Mesendoderm (in vitro differentiated cells): ENCODE data around the gene CMPK1.

Source experiments
- DNase-seq: peaks from one replicate; pipeline ENCODE4 v3.0.0; 2013
- H2AK5ac ChIP-seq: 2 replicates; pipeline ENCODE4 v1.6.1; 2013; ENCODE audit warnings: low read length, inconsistent platforms
- H2BK120ac ChIP-seq: 2 replicates; pipeline ENCODE4 v1.6.1; 2013; ENCODE audit warnings: low read depth, mild to moderate bottlenecking, low read length, moderate library complexity, mixed read lengths
- H2BK15ac ChIP-seq: replicated peaks from 2 replicates; pipeline ENCODE4 v1.6.1; 2013; ENCODE audit warnings: low read depth, mild to moderate bottlenecking, moderate library complexity
- H2BK5ac ChIP-seq: 2 replicates; pipeline ENCODE4 v1.6.1; 2013; ENCODE audit warnings: low read length, inconsistent platforms
- H3K18ac ChIP-seq: 2 replicates; pipeline ENCODE4 v1.6.1; 2013; ENCODE audit warnings: mild to moderate bottlenecking, low read length, mixed read lengths
- H3K23ac ChIP-seq: one replicate; pipeline ENCODE4 v1.6.1; 2013; ENCODE audit warnings: low read length
- H3K27ac ChIP-seq: 2 replicates; pipeline ENCODE4 v1.5.1; 2013; ENCODE audit warnings: low read depth, mild to moderate bottlenecking, inconsistent platforms, low read length, moderate library complexity
- H3K27me3 ChIP-seq: 2 replicates; pipeline ENCODE4 v1.6.1; 2013; ENCODE audit warnings: low read length, control low read depth, mild to moderate bottlenecking, inconsistent platforms; ENCODE audit not compliant: insufficient read depth, poor library complexity
- H3K36me3 ChIP-seq: 2 replicates; pipeline ENCODE4 v1.6.1; 2013; ENCODE audit warnings: low read length, inconsistent platforms; ENCODE audit not compliant: control insufficient read depth, insufficient read depth
- H3K4ac ChIP-seq: one replicate; pipeline ENCODE4 v1.6.1; 2013; ENCODE audit warnings: low read depth, mild to moderate bottlenecking, low read length, moderate library complexity
- H3K4me1 ChIP-seq: 2 replicates; pipeline ENCODE4 v1.6.1; 2013; ENCODE audit warnings: low read depth, low read length, inconsistent platforms; ENCODE audit not compliant: control insufficient read depth
- H3K4me2 ChIP-seq: 2 replicates; pipeline ENCODE4 v1.6.1; 2013; ENCODE audit warnings: low read length
- H3K4me3 ChIP-seq: 2 replicates; pipeline ENCODE4 v1.5.1; 2013; ENCODE audit warnings: mild to moderate bottlenecking, low read length
- H3K56ac ChIP-seq: one replicate; pipeline ENCODE4 v1.6.1; 2013; ENCODE audit warnings: low read length
- H3K79me1 ChIP-seq: 2 replicates; pipeline ENCODE4 v1.6.1; 2013; ENCODE audit warnings: low read length, inconsistent platforms
- H3K79me2 ChIP-seq: 2 replicates; pipeline ENCODE4 v1.6.1; 2013; ENCODE audit warnings: mild to moderate bottlenecking, low read length; ENCODE audit not compliant: control insufficient read depth, insufficient read depth
- H3K9ac ChIP-seq: 2 replicates; pipeline ENCODE4 v1.6.1; 2013; ENCODE audit warnings: low read length, inconsistent platforms
- H4K5ac ChIP-seq: one replicate; pipeline ENCODE4 v1.6.1; 2013; ENCODE audit warnings: low read length
- H4K8ac ChIP-seq: one replicate; pipeline ENCODE4 v1.6.1; 2013; ENCODE audit warnings: low read depth, mild to moderate bottlenecking, control low read depth, low read length, moderate library complexity
- WGBS: extraction: QIAGEN DNeasy Blood & Tissue Kit; methylation state at CpG from one replicate; pipeline ENCODE4 v1.1.7; 2013; ENCODE audit warnings: low lambda C conversion rate, missing lambda C conversion rate; ENCODE audit not compliant: insufficient coverage; ENCODE audit errors: extremely low coverage; 5-methylcytosine and 5-hydroxymethylcytosine counted together

The CMPK1 gene

DNA sequence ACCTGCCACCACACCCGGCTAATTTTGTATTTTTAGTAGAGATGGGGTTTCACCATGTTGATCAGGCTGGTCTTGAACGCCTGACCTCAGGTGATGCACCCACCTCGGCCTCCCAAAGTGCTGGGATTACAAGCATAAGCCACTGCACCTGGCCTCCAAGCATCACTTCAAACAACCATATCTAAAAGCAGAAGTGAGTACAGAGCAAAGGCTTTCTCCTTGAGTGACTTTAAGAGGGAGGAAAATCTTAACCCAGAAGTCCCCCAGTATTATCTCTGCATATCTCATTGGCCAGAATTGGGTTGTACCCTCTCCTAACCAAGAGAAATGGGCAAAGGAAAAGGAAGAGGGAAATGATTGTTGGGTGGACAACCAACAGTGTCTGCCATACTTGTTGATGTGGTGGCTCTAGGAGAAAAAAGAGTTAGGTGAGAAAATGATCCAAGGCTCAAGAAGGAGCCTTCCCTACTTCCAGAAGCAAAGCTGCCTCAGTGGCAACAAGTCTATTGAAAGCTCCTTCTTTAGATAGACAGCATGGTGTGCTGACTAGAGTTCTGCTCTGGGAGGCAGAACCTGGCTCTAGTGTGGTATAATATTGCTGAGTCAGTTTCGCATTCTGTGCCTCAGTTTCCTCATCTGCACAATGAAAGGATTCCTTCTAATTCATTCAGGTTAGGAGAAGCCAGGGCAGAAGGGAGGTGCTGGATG is 65.7 kb downstream of the CMPK1 start:
- no peaks in the 10 kb centered on the region for H3K36me3 ChIP-seq
- DNase-seq = no peak
- H3K4me2 ChIP-seq = no peak overlapping the region
- no peak overlapping the region for H2AK5ac ChIP-seq
- no peak overlapping the region for H3K18ac ChIP-seq
- no peak overlapping the region for H4K8ac ChIP-seq
- no peaks in the 10 kb centered on the region for H3K79me1 ChIP-seq
- no peak overlapping the region for H3K27ac ChIP-seq
- H3K4me1 ChIP-seq = no peaks in the 10 kb centered on the region
- no peak overlapping the region for H4K5ac ChIP-seq
- H3K23ac ChIP-seq = no peak overlapping the region
- WGBS = no CpG with 5 or more reads among the region's 4 CpGs
- no peak overlapping the region for H2BK15ac ChIP-seq
- H3K4ac ChIP-seq = no peak overlapping the region
- H3K9ac ChIP-seq = no peak overlapping the region
- no peak overlapping the region for H2BK5ac ChIP-seq
- H3K4me3 ChIP-seq = no peak overlapping the region
- no peaks in the 10 kb centered on the region for H3K79me2 ChIP-seq
- no peaks in the 10 kb centered on the region for H3K27me3 ChIP-seq
- H2BK120ac ChIP-seq = no peak overlapping the region
- no peak overlapping the region for H3K56ac ChIP-seq

GRCh38 chr1:47399846-47400155 is 66.2 kb downstream of the CMPK1 start:
- Histone ChIP-seq H3K4me2 (no peak overlapping the region), H3K27ac (no peak overlapping the region), H2BK5ac (no peak overlapping the region), H3K9ac (no peak overlapping the region), H3K36me3 (no peaks in the 10 kb centered on the region), H3K79me2 (no peaks in the 10 kb centered on the region), H2AK5ac (no peak overlapping the region), H4K5ac (no peak overlapping the region), H3K4me3 (no peak overlapping the region), H3K4me1 (no peaks in the 10 kb centered on the region), H3K23ac (no peak overlapping the region), H3K56ac (no peak overlapping the region), H3K27me3 (no peaks in the 10 kb centered on the region), H3K4ac (no peak overlapping the region), H3K18ac (no peak overlapping the region), H2BK120ac (no peak overlapping the region), H4K8ac (no peak overlapping the region), H2BK15ac (no peak overlapping the region), H3K79me1 (no peaks in the 10 kb centered on the region)
- DNase-seq = no peak
- WGBS = no CpG with 5 or more reads among the region's 4 CpGs

- WGBS = no CpG with 5 or more reads among the region's 4 CpGs
- Histone ChIP-seq H3K4ac (no peak overlapping the region), H3K23ac (no peak overlapping the region), H3K9ac (no peak overlapping the region), H4K8ac (no peak overlapping the region), H3K79me1 (no peaks in the 10 kb centered on the region), H3K27ac (no peak overlapping the region), H3K4me3 (no peak overlapping the region), H2BK15ac (no peak overlapping the region), H2BK5ac (no peak overlapping the region), H4K5ac (no peak overlapping the region), H3K56ac (no peak overlapping the region), H3K79me2 (no peaks in the 10 kb centered on the region), H3K36me3 (no peaks in the 10 kb centered on the region), H3K4me2 (no peak overlapping the region), H2BK120ac (no peak overlapping the region), H3K4me1 (no peaks in the 10 kb centered on the region), H2AK5ac (no peak overlapping the region), H3K18ac (no peak overlapping the region), H3K27me3 (no peaks in the 10 kb centered on the region)
- no peak for DNase-seq
These were observed 68.2 kb downstream of the CMPK1 start for GRCh38 chr1:47401761-47402160.

GRCh38 chr1:47402591-47402990 is 69.0 kb downstream of the CMPK1 start:
- Histone ChIP-seq H3K79me2 (no peaks in the 10 kb centered on the region), H2BK5ac (no peak overlapping the region), H3K36me3 (no peaks in the 10 kb centered on the region), H3K4me3 (no peak overlapping the region), H3K4me2 (no peak overlapping the region), H2BK120ac (no peak overlapping the region), H3K27me3 (no peaks in the 10 kb centered on the region), H3K79me1 (no peaks in the 10 kb centered on the region), H4K8ac (no peak overlapping the region), H3K4ac (no peak overlapping the region), H4K5ac (no peak overlapping the region), H3K4me1 (no peaks in the 10 kb centered on the region), H3K27ac (no peak overlapping the region), H3K9ac (no peak overlapping the region), H2AK5ac (no peak overlapping the region), H3K56ac (no peak overlapping the region), H3K18ac (no peak overlapping the region), H2BK15ac (no peak overlapping the region), H3K23ac (no peak overlapping the region)
- WGBS = no CpG with 5 or more reads among the region's 4 CpGs
- DNase-seq = no peak

DNA sequence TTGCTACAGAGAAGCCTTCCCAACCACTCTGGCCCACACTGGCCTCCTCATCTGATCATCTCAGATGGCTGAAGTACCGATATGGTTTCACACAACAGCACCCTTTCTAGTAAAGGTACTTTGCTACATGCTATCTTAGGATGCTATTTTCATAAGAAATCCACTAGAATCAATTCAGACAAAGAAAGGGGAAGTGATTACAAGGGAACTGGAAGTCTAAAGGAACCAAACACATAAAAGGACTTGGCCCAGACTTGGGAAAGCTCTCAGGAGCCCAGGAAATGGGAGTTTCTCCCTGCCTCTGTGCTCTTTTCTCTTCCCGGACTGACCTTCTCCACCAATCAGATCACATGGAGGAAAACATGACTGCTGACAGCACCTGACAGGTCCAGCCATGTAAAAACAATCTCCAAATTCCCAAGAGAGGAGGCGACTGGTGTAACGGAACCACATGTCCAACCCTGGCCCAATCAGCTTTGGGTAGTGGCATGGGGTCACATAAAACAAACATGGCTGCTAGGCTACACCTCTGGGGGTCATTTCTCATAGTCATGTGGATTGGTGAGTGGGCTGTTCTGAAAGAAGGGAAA is 69.8 kb downstream of the CMPK1 start:
- H3K9ac ChIP-seq = no peak overlapping the region
- no peak overlapping the region for H3K23ac ChIP-seq
- no peaks in the 10 kb centered on the region for H3K36me3 ChIP-seq
- H4K8ac ChIP-seq = no peak overlapping the region
- WGBS = no CpG with 5 or more reads among the region's 4 CpGs
- no peak for DNase-seq
- H2BK15ac ChIP-seq = no peak overlapping the region
- H3K79me1 ChIP-seq = no peaks in the 10 kb centered on the region
- no peak overlapping the region for H2BK120ac ChIP-seq
- H3K27ac ChIP-seq = no peak overlapping the region
- H3K79me2 ChIP-seq = no peaks in the 10 kb centered on the region
- no peak overlapping the region for H2BK5ac ChIP-seq
- no peaks in the 10 kb centered on the region for H3K4me1 ChIP-seq
- no peak overlapping the region for H3K4ac ChIP-seq
- no peak overlapping the region for H3K4me3 ChIP-seq
- no peaks in the 10 kb centered on the region for H3K27me3 ChIP-seq
- no peak overlapping the region for H3K4me2 ChIP-seq
- no peak overlapping the region for H2AK5ac ChIP-seq
- H3K56ac ChIP-seq = no peak overlapping the region
- H4K5ac ChIP-seq = no peak overlapping the region
- H3K18ac ChIP-seq = no peak overlapping the region

DNA sequence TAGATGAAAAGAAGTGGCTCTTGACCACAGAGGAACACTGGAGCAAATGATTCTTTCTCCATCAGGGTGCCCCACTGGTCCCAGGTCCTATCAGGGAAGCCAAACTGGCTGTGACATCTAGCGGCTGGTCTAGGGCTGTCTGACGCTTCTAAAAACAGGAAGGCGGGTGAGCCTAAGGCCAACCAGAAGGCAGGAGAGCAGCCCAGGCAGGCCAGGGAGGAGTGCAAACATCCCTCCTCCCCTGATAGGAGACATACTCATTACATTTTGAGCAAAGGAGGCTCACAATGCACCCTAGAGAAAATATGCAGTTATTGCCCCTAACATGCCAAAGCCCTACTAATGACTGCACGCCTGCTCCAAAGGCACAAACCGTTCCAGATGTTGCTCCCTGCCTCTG is 72.1 kb downstream of the CMPK1 start:
- Histone ChIP-seq H3K27ac (no peak overlapping the region), H4K5ac (no peak overlapping the region), H3K36me3 (no peaks in the 10 kb centered on the region), H3K4me2 (no peak overlapping the region), H2BK120ac (no peak overlapping the region), H3K27me3 (no peaks in the 10 kb centered on the region), H3K18ac (no peak overlapping the region), H3K56ac (no peak overlapping the region), H4K8ac (no peak overlapping the region), H3K4ac (no peak overlapping the region), H3K79me2 (no peaks in the 10 kb centered on the region), H2AK5ac (no peak overlapping the region), H3K4me1 (no peaks in the 10 kb centered on the region), H3K23ac (no peak overlapping the region), H3K79me1 (no peaks in the 10 kb centered on the region), H3K9ac (no peak overlapping the region), H3K4me3 (no peak overlapping the region), H2BK5ac (no peak overlapping the region), H2BK15ac (no peak overlapping the region)
- DNase-seq = peak; percentile 45
- WGBS = no CpG with 5 or more reads among the region's 5 CpGs
